Measurements from ENCODE around the gene KLF12. TPM values are rescaled to one million over a fixed set of nuclear protein-coding genes. Genes with fewer than 3 reads are reported as not detected.

Gene KLF12
- total RNA-seq, 1 donor from 2014 or later = 30.7 TPM

GRCh38 chr13:74169676-74170075 lies 35.5 kb upstream of the KLF12 start:
- DNase-seq (ENCODE audit: extremely low spot score, unreplicated experiment) = no peak
- H3K36me3 Mint-ChIP-seq (ENCODE audit: unreplicated experiment) = no peaks in the 10 kb centered on the region
- TF ChIP-seq CTCF (IDR thresholded peaks at IDR 0.05) = no peak
- H3K27ac Mint-ChIP-seq (ENCODE audit: unreplicated experiment) = no peak overlapping the region
- peaks cover 4% of the 10 kb centered on the region for H3K9me3 Mint-ChIP-seq (ENCODE audit: unreplicated experiment)
- no peaks in the 10 kb centered on the region for H3K27me3 Mint-ChIP-seq (ENCODE audit: unreplicated experiment)
- no peak overlapping the region for H3K4me3 Mint-ChIP-seq (ENCODE audit: unreplicated experiment)
- peaks cover 9% of the 10 kb centered on the region for H3K4me1 Mint-ChIP-seq (ENCODE audit: unreplicated experiment)

GRCh38 chr13:74168263-74168675 lies 34.1 kb upstream of the KLF12 start:
- TF ChIP-seq CTCF (IDR thresholded peaks at IDR 0.05) = no peak
- H3K4me3 Mint-ChIP-seq (ENCODE audit: unreplicated experiment) = no peak overlapping the region
- H3K27me3 Mint-ChIP-seq (ENCODE audit: unreplicated experiment) = no peaks in the 10 kb centered on the region
- H3K4me1 Mint-ChIP-seq (ENCODE audit: unreplicated experiment) = peaks cover 9% of the 10 kb centered on the region
- H3K9me3 Mint-ChIP-seq (ENCODE audit: unreplicated experiment) = peaks cover 1% of the 10 kb centered on the region
- H3K27ac Mint-ChIP-seq (ENCODE audit: unreplicated experiment) = no peak overlapping the region
- no peak for DNase-seq (ENCODE audit: extremely low spot score, unreplicated experiment)
- H3K36me3 Mint-ChIP-seq (ENCODE audit: unreplicated experiment) = no peaks in the 10 kb centered on the region

DNA sequence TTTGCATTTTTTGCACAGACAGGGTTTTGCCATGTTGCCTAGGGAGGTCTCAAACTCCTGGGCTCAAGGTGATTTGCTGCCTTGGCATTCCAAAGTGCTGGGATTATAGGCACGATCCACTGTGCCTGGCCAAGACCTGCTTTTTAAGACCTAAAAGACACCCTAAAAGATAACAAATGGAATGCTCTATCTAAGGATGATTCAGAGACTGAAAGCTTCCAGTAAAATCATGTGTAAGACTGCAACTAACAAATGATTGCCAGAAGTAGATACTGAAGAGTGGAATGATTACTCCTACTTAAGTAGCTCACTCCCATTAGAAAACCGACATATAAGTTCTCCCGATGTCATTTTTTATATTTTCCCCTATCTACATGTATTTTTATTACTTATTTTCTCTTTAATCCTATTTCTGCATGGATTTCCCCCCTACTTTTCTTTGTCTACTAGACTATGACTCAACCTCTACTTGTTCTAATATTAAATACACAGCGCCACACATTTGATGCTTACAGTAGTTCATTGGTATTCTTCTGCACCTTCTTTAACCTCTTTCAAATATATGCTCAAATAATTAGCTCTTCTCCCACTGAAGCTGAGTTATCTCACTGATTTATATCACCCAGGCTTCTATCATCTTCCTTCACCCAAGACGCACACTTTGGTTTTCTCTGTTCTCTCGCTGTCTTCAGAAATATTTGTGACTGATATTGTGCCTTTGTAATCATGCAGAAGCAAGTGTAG lies 32.2 kb upstream of the KLF12 start:
- no peaks in the 10 kb centered on the region for H3K36me3 Mint-ChIP-seq (ENCODE audit: unreplicated experiment)
- no peak for TF ChIP-seq CTCF (IDR thresholded peaks at IDR 0.05)
- H3K27ac Mint-ChIP-seq (ENCODE audit: unreplicated experiment) = no peak overlapping the region
- H3K9me3 Mint-ChIP-seq (ENCODE audit: unreplicated experiment) = no peaks in the 10 kb centered on the region
- H3K27me3 Mint-ChIP-seq (ENCODE audit: unreplicated experiment) = peaks cover 5% of the 10 kb centered on the region
- DNase-seq (ENCODE audit: extremely low spot score, unreplicated experiment) = no peak
- H3K4me1 Mint-ChIP-seq (ENCODE audit: unreplicated experiment) = peaks cover 4% of the 10 kb centered on the region
- no peak overlapping the region for H3K4me3 Mint-ChIP-seq (ENCODE audit: unreplicated experiment)

DNA sequence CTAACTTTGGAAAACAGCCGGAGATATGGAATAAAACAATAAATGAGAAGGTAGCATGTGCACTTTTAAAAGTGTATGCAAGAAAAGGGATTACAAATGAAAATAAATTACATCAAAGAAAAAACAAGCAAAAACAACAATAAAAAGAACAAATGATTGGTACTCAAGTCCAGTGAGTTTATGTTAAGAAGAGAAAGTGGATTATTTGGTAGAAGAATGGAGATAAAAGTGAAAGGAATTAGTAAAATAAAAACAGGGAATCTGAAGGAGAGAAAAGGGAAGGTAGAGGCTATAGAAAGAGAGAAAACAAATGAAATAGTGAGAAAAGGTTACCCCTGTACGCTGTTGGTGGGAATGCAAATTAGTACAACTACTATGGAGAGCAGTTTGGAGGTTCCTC lies 28.6 kb upstream of the KLF12 start:
- Mint-ChIP-seq H3K4me1 (ENCODE audit: unreplicated experiment) (peaks cover 7% of the 10 kb centered on the region), H3K4me3 (ENCODE audit: unreplicated experiment) (no peak overlapping the region), H3K27me3 (ENCODE audit: unreplicated experiment) (peaks cover 5% of the 10 kb centered on the region), H3K27ac (ENCODE audit: unreplicated experiment) (no peak overlapping the region), H3K9me3 (ENCODE audit: unreplicated experiment) (no peaks in the 10 kb centered on the region), H3K36me3 (ENCODE audit: unreplicated experiment) (no peaks in the 10 kb centered on the region)
- no peak for TF ChIP-seq CTCF (IDR thresholded peaks at IDR 0.05)
- no peak for DNase-seq (ENCODE audit: extremely low spot score, unreplicated experiment)

DNA sequence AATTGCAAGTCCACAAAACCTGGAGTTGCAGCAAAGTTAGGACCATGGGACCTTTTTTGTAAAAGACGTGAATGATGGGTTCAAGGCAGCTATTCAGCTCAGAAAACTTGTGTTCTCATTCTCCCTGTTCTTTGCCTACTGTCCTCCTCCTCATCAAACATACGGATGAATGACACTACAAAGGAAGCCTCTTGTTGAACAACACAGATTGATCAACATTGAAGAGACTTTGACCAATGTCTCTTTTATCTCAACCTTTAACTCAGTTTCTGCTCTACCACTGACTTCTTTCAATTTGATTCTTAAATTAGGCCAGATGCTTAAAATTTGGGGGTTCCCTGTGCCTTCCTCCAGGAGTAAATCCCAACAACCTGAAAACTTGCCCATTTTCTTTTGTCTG lies 27.9 kb upstream of the KLF12 start:
- peaks cover 9% of the 10 kb centered on the region for H3K4me1 Mint-ChIP-seq (ENCODE audit: unreplicated experiment)
- no peak for TF ChIP-seq CTCF (IDR thresholded peaks at IDR 0.05)
- H3K9me3 Mint-ChIP-seq (ENCODE audit: unreplicated experiment) = no peaks in the 10 kb centered on the region
- H3K27ac Mint-ChIP-seq (ENCODE audit: unreplicated experiment) = no peak overlapping the region
- DNase-seq (ENCODE audit: extremely low spot score, unreplicated experiment) = no peak
- H3K4me3 Mint-ChIP-seq (ENCODE audit: unreplicated experiment) = no peak overlapping the region
- H3K27me3 Mint-ChIP-seq (ENCODE audit: unreplicated experiment) = peaks cover 5% of the 10 kb centered on the region
- no peaks in the 10 kb centered on the region for H3K36me3 Mint-ChIP-seq (ENCODE audit: unreplicated experiment)
